Prostate gland (tissue), 2 donors: ENCODE data around the gene NHS.

Source experiments
- CTCF ChIP-seq, 4 experiments: fragments of 200-600 bp in 2 of 4; fragments of 450-650 bp in 2 of 4; sonication (generic) in 2 of 4; IDR thresholded peaks; 1 replicate in 3 of 4; 2 replicates in 1 of 4; pipeline ENCODE4 v1.5.1; 2016 to 2019; ENCODE audit warnings: antibody characterized with exemption in 4 of 4, mild to moderate bottlenecking in 2 of 4, moderate library complexity in 2 of 4
- POLR2A ChIP-seq: fragments of 450-650 bp; IDR thresholded peaks from one replicate; pipeline ENCODE4 v1.6.1; 2016; ENCODE audit warnings: antibody characterized with exemption, mild to moderate bottlenecking

DNA sequence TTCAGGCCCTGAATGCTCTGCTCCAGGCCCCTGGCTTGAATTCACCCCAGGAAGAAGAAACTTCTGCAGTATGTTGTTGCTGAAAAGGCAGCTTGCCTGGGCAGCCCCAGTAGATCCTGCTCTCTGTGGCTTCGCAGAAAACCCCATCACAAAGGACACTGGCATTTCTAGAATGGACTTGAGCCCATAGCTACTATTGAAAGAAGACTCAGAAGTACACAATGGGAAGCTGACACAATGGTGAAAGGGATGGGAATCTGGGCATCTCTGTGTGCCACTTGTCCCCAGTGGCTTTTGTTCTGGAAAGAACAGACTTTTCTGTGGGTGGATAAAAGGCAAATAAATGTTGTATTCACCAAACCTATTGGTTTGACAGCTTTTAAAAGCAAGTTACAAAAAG, 294.9 kb downstream of the NHS start:
- TF ChIP-seq POLR2A (no peak), CTCF (IDR thresholded peaks at IDR 0.05) (no peak)
